ENCODE data around the gene NCAPG2.

GRCh38 chr7:158651968-158652565, 52.5 kb downstream of the NCAPG2 start:
- no peak for TF ChIP-seq CTCF (IDR thresholded peaks at IDR 0.05; ENCODE audit: borderline replicate concordance, extremely low read depth, low read length, poor library complexity, severe bottlenecking)
- TF ChIP-seq EZH2 (IDR thresholded peaks at IDR 0.05; ENCODE audit: borderline replicate concordance, low read depth, low read length, severe bottlenecking) = no peak
